ENCODE results near the gene MMP2.

MMP2 gene

GRCh38 chr16:55469821-55470532, 9.0 kb upstream of the MMP2 start:
- TF ChIP-seq, protein P1, sequence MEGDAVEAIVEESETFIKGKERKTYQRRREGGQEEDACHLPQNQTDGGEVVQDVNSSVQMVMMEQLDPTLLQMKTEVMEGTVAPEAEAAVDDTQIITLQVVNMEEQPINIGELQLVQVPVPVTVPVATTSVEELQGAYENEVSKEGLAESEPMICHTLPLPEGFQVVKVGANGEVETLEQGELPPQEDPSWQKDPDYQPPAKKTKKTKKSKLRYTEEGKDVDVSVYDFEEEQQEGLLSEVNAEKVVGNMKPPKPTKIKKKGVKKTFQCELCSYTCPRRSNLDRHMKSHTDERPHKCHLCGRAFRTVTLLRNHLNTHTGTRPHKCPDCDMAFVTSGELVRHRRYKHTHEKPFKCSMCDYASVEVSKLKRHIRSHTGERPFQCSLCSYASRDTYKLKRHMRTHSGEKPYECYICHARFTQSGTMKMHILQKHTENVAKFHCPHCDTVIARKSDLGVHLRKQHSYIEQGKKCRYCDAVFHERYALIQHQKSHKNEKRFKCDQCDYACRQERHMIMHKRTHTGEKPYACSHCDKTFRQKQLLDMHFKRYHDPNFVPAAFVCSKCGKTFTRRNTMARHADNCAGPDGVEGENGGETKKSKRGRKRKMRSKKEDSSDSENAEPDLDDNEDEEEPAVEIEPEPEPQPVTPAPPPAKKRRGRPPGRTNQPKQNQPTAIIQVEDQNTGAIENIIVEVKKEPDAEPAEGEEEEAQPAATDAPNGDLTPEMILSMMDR (conservative IDR thresholded peaks at IDR 0.05), result no peak
- no peak overlapping the region for H3K27ac ChIP-seq

GRCh38 chr16:55470533-55471371, 8.2 kb upstream of the MMP2 start:
- TF ChIP-seq, protein P1 (conservative IDR thresholded peaks at IDR 0.05), result no peak
- H3K27ac ChIP-seq, result no peak overlapping the region

DNA sequence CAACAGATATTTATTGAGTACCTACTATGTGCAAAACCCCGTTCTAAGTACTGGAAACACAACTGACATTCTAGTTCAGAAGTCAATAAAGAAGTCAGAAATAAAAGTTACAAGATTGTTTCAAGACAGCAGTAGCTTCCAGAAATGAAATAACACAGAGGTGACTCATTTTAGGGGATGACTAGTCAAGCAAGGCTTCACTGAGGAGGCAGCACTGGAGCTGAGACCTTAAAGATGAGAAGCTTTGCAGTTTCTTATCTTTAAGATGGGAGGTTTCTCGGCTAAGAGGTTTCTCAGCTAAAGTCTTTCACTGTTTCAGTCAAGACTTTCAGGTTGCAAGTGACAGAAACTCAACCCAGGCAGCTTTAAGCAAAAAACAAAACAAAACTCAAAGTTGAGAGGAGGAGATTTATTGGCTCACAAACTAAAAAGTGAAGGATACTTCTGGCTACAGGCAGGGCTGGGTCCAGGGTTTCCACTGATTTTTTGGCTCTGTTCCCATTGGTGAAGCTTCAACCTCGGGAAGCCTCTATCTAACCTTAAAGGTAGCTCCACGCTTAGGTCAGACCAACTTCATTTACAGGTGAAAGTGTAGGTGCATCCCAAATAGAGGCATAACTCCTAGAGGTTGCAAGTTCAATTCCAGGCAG, 7.4 kb upstream of the MMP2 start:
- H3K27ac ChIP-seq, result no peak overlapping the region
- TF ChIP-seq, protein P1 (conservative IDR thresholded peaks at IDR 0.05), result no peak

DNA sequence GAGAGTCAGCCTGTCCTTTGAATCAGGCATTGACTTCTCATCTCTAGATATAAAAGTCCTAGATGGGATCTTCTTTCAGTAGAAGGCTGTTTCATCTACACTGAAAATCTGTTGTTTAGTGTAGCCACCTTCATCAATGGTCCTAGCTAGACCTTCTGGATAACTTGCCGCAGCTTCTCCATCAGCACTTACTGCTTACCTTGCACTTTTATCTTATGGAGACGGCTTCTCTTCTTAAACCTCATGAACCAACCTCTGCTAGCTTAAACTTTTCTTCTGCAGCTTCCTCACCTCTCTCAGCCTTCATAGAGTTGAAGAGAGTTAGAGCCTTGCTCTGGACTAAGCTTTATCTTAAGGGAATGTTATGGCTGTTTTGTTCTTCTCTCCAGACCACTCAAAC, 5.4 kb upstream of the MMP2 start:
- TF ChIP-seq, protein P1 (conservative IDR thresholded peaks at IDR 0.05), result no peak
- no peak overlapping the region for H3K27ac ChIP-seq

DNA sequence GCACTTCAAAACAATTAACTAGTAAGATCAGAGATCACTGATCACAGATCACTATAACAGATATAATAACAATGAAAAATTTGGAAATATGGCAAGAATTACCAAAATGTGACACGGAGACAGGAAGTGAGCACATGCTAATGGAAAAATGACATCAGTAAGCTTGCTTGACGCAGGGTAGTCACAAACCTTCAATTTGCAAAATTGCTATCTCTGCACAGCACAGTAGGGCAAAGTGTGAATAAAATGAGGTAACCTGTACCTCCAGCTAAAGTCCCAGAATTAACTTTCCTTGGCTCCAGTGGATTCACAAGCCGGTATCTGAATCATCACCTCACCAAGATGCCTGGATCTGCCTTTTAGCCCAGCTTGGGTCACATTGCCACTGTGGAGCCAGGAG, 4.2 kb upstream of the MMP2 start:
- TF ChIP-seq, protein P1 (conservative IDR thresholded peaks at IDR 0.05), result no peak

DNA sequence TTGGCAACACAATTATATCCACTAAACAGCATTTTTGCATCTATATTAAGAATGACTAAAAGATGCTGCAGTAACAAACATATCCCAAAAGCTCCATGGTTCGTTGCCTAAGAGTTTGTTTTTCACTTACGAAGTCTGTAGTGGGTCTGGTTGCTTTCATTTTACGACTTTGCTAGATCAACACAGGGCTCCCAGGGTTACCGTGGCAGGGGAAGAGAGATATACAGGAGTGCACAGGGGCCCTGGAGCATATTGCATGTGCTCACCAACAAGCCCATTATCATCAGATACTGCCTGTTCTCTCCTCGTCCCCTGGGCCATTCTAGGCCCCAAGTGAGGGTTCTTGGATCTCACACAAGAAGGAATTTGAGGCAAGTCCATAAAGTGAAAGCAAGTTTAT, 3.1 kb upstream of the MMP2 start:
- H3K27ac ChIP-seq, result peak overlapping the region; percentile 38; the same call in 1 of the 2 replicates
- TF ChIP-seq, protein P1 (conservative IDR thresholded peaks at IDR 0.05), result no peak

More for the DNA sequence above, 4.2 kb upstream of the MMP2 start:
- H3K27ac ChIP-seq, result no peak overlapping the region
